IMR-90 (cell line): ENCODE measurements around the gene NPAS3. TPM values are rescaled to one million over a fixed set of nuclear protein-coding genes. Genes with fewer than 3 reads are reported as not detected.

ENCODE experiments used
- ATAC-seq: fragments of 200-7000 bp; cut with Tn5 transposase; 2 replicates; pipeline ENCODE4 v1.9.1; 2020; ENCODE audit warnings: low read depth, mild to moderate bottlenecking, moderate library complexity
- BruUV-seq: library from RNA; stranded (reverse); fragments of 400-500 nt; replicated peaks from 2 replicates; lab custom pipeline; 2021; lab: Mats Ljungman, UMichigan
- CTCF ChIA-PET: fragments of 300-600 bp; formaldehyde crosslinking; extraction: SDS; loops from one replicate; lab custom pipeline; 2021; ENCODE audit warnings: antibody characterized with exemption; lab: Yijun Ruan, JAX
- POLR2A ChIA-PET: fragments of 300-600 bp; sonication (Branson Sonifier 250); formaldehyde crosslinking; loops from one replicate; lab custom pipeline; 2022; ENCODE audit warnings: antibody characterized with exemption; ENCODE audit not compliant: unreplicated experiment; lab: Charles Lee
- DNase-seq: peaks from one replicate; pipeline ENCODE4 v3.0.0; 2013
- H2AFZ ChIP-seq: replicated peaks from 2 replicates; pipeline ENCODE3; 2013; ENCODE audit warnings: low read length, mild to moderate bottlenecking; ENCODE audit not compliant: poor library complexity
- H2AK5ac ChIP-seq: 2 replicates; pipeline ENCODE4 v1.6.1; 2013; ENCODE audit warnings: low read depth, low read length, inconsistent platforms
- H2AK9ac ChIP-seq: replicated peaks from 2 replicates; pipeline ENCODE3; 2013; ENCODE audit warnings: mild to moderate bottlenecking, low read depth, low read length, moderate library complexity; ENCODE audit not compliant: poor library complexity
- H2BK120ac ChIP-seq: 2 replicates; pipeline ENCODE4 v1.6.1; 2013; ENCODE audit warnings: low read depth, low read length, inconsistent platforms
- H2BK15ac ChIP-seq: 3 replicates; pipeline ENCODE4 v1.6.1; 2013; ENCODE audit warnings: low read depth, low read length, inconsistent platforms
- H2BK20ac ChIP-seq: 2 replicates; pipeline ENCODE4 v1.6.1; 2013; ENCODE audit warnings: low read depth, mild to moderate bottlenecking, inconsistent platforms, low read length, moderate library complexity
- H2BK5ac ChIP-seq: 2 replicates; pipeline ENCODE4 v1.6.1; 2013; ENCODE audit warnings: mild to moderate bottlenecking, low read depth, low read length, inconsistent platforms; ENCODE audit not compliant: poor library complexity, severe bottlenecking
- H3K14ac ChIP-seq: replicated peaks from 2 replicates; pipeline ENCODE4 v1.6.1; 2013; ENCODE audit warnings: low read depth, low read length, inconsistent platforms
- H3K18ac ChIP-seq: 2 replicates; pipeline ENCODE4 v1.6.1; 2013; ENCODE audit warnings: low read depth, low read length, control low read depth
- H3K23ac ChIP-seq: 2 replicates; pipeline ENCODE4 v1.6.1; 2013; ENCODE audit warnings: low read depth, low read length, inconsistent platforms
- H3K27ac ChIP-seq: 2 replicates; pipeline ENCODE4 v1.5.1; 2013; ENCODE audit warnings: mild to moderate bottlenecking, control low read depth, low read length; ENCODE audit not compliant: insufficient read depth
- H3K27me3 ChIP-seq: 2 replicates; pipeline ENCODE4 v1.6.1; 2013; ENCODE audit warnings: low read length; ENCODE audit not compliant: control insufficient read depth, insufficient read depth
- H3K36me3 ChIP-seq: 2 replicates; pipeline ENCODE4 v1.6.1; 2013; ENCODE audit warnings: low read length, mixed read lengths; ENCODE audit not compliant: control insufficient read depth, insufficient read depth
- H3K4ac ChIP-seq: 2 replicates; pipeline ENCODE4 v1.6.1; 2013; ENCODE audit warnings: low read depth, low read length, inconsistent platforms
- H3K4me1 ChIP-seq: 2 replicates; pipeline ENCODE4 v1.6.1; 2013; ENCODE audit warnings: low read length, mixed read lengths; ENCODE audit not compliant: control insufficient read depth, insufficient read depth
- H3K4me2 ChIP-seq: 2 replicates; pipeline ENCODE4 v1.6.1; 2013; ENCODE audit warnings: low read depth, mild to moderate bottlenecking, control low read depth, low read length, moderate library complexity
- H3K4me3 ChIP-seq: 2 replicates; pipeline ENCODE4 v1.5.1; 2013; ENCODE audit warnings: low read depth, mild to moderate bottlenecking, control low read depth, low read length, moderate library complexity; ENCODE audit not compliant: insufficient read depth
- H3K56ac ChIP-seq: 2 replicates; pipeline ENCODE4 v1.6.1; 2013; ENCODE audit warnings: low read length, inconsistent platforms; ENCODE audit not compliant: insufficient read depth; ENCODE audit errors: extremely low read depth
- H3K79me1 ChIP-seq, 2 experiments: 2 replicates each; pipeline ENCODE4 v1.6.1; 2013; ENCODE audit warnings: low read length in 2 of 2, inconsistent platforms in 1 of 2, low read depth in 1 of 2
- H3K9ac ChIP-seq: 2 replicates; pipeline ENCODE4 v1.6.1; 2013; ENCODE audit warnings: low read depth, low read length, control low read depth
- H3K9me1 ChIP-seq: 2 replicates; pipeline ENCODE4 v1.6.1; 2013; ENCODE audit warnings: low read length, inconsistent platforms; ENCODE audit not compliant: insufficient read depth
- H3K9me3 ChIP-seq: 2 replicates; pipeline ENCODE4 v1.6.1; 2013; ENCODE audit warnings: low read length; ENCODE audit not compliant: control insufficient read depth, insufficient read depth
- H4K20me1 ChIP-seq: 2 replicates; pipeline ENCODE4 v1.6.1; 2013; ENCODE audit warnings: low read length, inconsistent platforms; ENCODE audit not compliant: insufficient read depth
- H4K5ac ChIP-seq: 2 replicates; pipeline ENCODE4 v1.6.1; 2013; ENCODE audit warnings: mild to moderate bottlenecking, low read depth, low read length, control low read depth
- H4K8ac ChIP-seq, 2 experiments: 2 replicates each; pipeline ENCODE4 v1.6.1; 2013; ENCODE audit warnings: low read depth in 2 of 2, low read length in 2 of 2, control low read depth in 1 of 2, inconsistent platforms in 1 of 2
- H4K91ac ChIP-seq: 2 replicates; pipeline ENCODE4 v1.6.1; 2013; ENCODE audit warnings: low read depth, low read length, inconsistent platforms; ENCODE audit not compliant: insufficient read depth
- BHLHE40 ChIP-seq: fragments of 150-350 bp; IDR thresholded peaks from 2 replicates; pipeline ENCODE4 v1.6.1; 2016; ENCODE audit warnings: mild to moderate bottlenecking, low read depth, low read length
- CEBPB ChIP-seq: IDR thresholded peaks from 2 replicates; pipeline ENCODE4 v1.6.1; 2012; ENCODE audit warnings: low read depth, low read length, improper control_type of control experiment
- CHD1 ChIP-seq: IDR thresholded peaks from 2 replicates; pipeline ENCODE4 v1.6.1; 2012; ENCODE audit warnings: low read depth, low read length, improper control_type of control experiment
- CTCF ChIP-seq: conservative IDR thresholded peaks from 2 replicates; pipeline ENCODE4 v1.5.1; 2012; ENCODE audit warnings: mild to moderate bottlenecking, low read depth, low read length, improper control_type of control experiment
- ELK1 ChIP-seq: fragments of 150-350 bp; IDR thresholded peaks from 2 replicates; pipeline ENCODE4 v1.6.1; 2016; ENCODE audit warnings: low read depth, mild to moderate bottlenecking, low read length, moderate library complexity, borderline replicate concordance
- FOS ChIP-seq: fragments of 150-350 bp; IDR thresholded peaks from 2 replicates; pipeline ENCODE4 v1.6.1; 2016; ENCODE audit warnings: low read depth, low read length
- MAFK ChIP-seq: IDR thresholded peaks from 2 replicates; pipeline ENCODE4 v1.6.1; 2012; ENCODE audit warnings: low read depth, low read length, improper control_type of control experiment
- MAZ ChIP-seq: IDR thresholded peaks from 2 replicates; pipeline ENCODE4 v1.6.1; 2012; ENCODE audit warnings: low read depth, mild to moderate bottlenecking, low read length, improper control_type of control experiment, moderate library complexity, borderline replicate concordance
- MXI1 ChIP-seq: IDR thresholded peaks from 2 replicates; pipeline ENCODE4 v1.6.1; 2012; ENCODE audit warnings: low read depth, mild to moderate bottlenecking, low read length, moderate library complexity, borderline replicate concordance
- NFE2L2 ChIP-seq: fragments of 150-350 bp; IDR thresholded peaks from 2 replicates; pipeline ENCODE4 v1.6.1; 2016; ENCODE audit warnings: low read depth, mild to moderate bottlenecking, low read length
- POLR2A ChIP-seq: IDR thresholded peaks from 2 replicates; pipeline ENCODE4 v1.6.1; 2012; ENCODE audit warnings: mild to moderate bottlenecking, low read depth, low read length
- RAD21 ChIP-seq: IDR thresholded peaks from 2 replicates; pipeline ENCODE4 v1.6.1; 2012; ENCODE audit warnings: low read length, improper control_type of control experiment
- RCOR1 ChIP-seq: IDR thresholded peaks from 2 replicates; pipeline ENCODE4 v1.6.1; 2012; ENCODE audit warnings: mild to moderate bottlenecking, low read length, improper control_type of control experiment; ENCODE audit not compliant: insufficient replicate concordance
- RFX5 ChIP-seq: IDR thresholded peaks from 2 replicates; pipeline ENCODE4 v1.8.0; 2012; ENCODE audit warnings: low read depth, mild to moderate bottlenecking, low read length, moderate library complexity
- SMC3 ChIP-seq: fragments of 150-350 bp; IDR thresholded peaks from 2 replicates; pipeline ENCODE4 v1.6.1; 2016; ENCODE audit warnings: low read depth, mild to moderate bottlenecking, antibody characterized with exemption, low read length, moderate library complexity
- USF2 ChIP-seq: fragments of 150-350 bp; IDR thresholded peaks from 2 replicates; pipeline ENCODE4 v1.6.1; 2017; ENCODE audit warnings: mild to moderate bottlenecking, antibody characterized with exemption, low read length, low read depth
- WGBS, 2 experiments: methylation state at CpG; one replicate each; pipeline versions ENCODE4 v1.1.5 to v1.1.7; 2013; ENCODE audit warnings: missing lambda C conversion rate in 2 of 2; ENCODE audit not compliant: insufficient read length in 1 of 2; ENCODE audit errors: extremely low coverage in 2 of 2; 5-methylcytosine and 5-hydroxymethylcytosine counted together
- dilution Hi-C: fragments of 300-500 bp; cut with HindIII; formaldehyde crosslinking; loops from one replicate; pipeline ENCODE4 v1.14.3; 2018; ENCODE audit warnings: low sequenced_read_pairs; ENCODE audit not compliant: unreplicated experiment
- in situ Hi-C: fragments of 300-500 bp; cut with MboI; formaldehyde crosslinking; loops from 3 replicates; pipeline ENCODE4 v1.14.3; 2019; ENCODE audit warnings: low sequenced_read_pairs, inconsistent platforms, mixed read lengths
- intact Hi-C: fragments of 100-400 bp; cut with micrococcal nuclease; formaldehyde crosslinking; loops from 2 replicates; pipeline ENCODE4 v1.10.0; 2022
- polyA plus RNA-seq, 3 experiments: library from polyadenylated mRNA; depleted of rRNA; stranded (reverse); fragments of >200 nt; gene quantifications; 2 replicates each; pipeline ENCODE4 v1.2.3, GENCODE V29; 2012; ENCODE audit warnings: low replicate concordance in 1 of 3
- total RNA-seq: library from RNA; depleted of rRNA; stranded (reverse); fragments of >200 nt; gene quantifications from 2 replicates; pipeline ENCODE4 v1.2.3, GENCODE V29; 2012

NPAS3 gene
- total and polyA plus RNA-seq, 2 of the 4 experiments (the other 2 are of a cell fraction): not detected

GRCh38 chr14:33406766-33407165 lies 468.1 kb downstream of the NPAS3 start:
- no peak overlapping the region for H2AK5ac ChIP-seq
- no peaks in the 10 kb centered on the region for H3K27me3 ChIP-seq
- WGBS, 2 experiments: 80% methylated on average over 1 of the region's 2 CpGs; no CpG with 5 or more reads in 1 of the 2 experiments
- H2BK120ac ChIP-seq: no peak overlapping the region
- H4K8ac ChIP-seq: no peak overlapping the region
- intact Hi-C loops (no loop called here), dilution Hi-C loops (no loop called here), in situ Hi-C loops (no loop called here)
- ChIA-PET POLR2A (no interaction called here), CTCF (no interaction called here)
- no peak overlapping the region for H2AFZ ChIP-seq
- BruUV-seq: no TSS peak
- H3K36me3 ChIP-seq: no peaks in the 10 kb centered on the region
- no peak overlapping the region for H4K91ac ChIP-seq
- no peak overlapping the region for H2BK5ac ChIP-seq
- no peaks in the 10 kb centered on the region for H4K20me1 ChIP-seq
- no peaks in the 10 kb centered on the region for H3K4me1 ChIP-seq
- H2BK20ac ChIP-seq: no peak overlapping the region
- H3K9me1 ChIP-seq: no peaks in the 10 kb centered on the region
- no peak for TF ChIP-seq RFX5
- no peak for TF ChIP-seq FOS
- TF ChIP-seq CTCF: no peak
- TF ChIP-seq RCOR1: no peak
- TF ChIP-seq MXI1: no peak
- TF ChIP-seq MAFK: no peak
- TF ChIP-seq SMC3: no peak
- no peak for TF ChIP-seq BHLHE40
- TF ChIP-seq POLR2A: no peak
- TF ChIP-seq USF2: no peak
- no peak for TF ChIP-seq ELK1
- TF ChIP-seq CEBPB: no peak
- TF ChIP-seq MAZ: no peak
- no peak for TF ChIP-seq RAD21
- no peak for TF ChIP-seq NFE2L2
- TF ChIP-seq CHD1: no peak
- H3K18ac ChIP-seq: no peak overlapping the region
- no peak overlapping the region for H3K4ac ChIP-seq
- no peak overlapping the region for H2AK9ac ChIP-seq
- no peak overlapping the region for H3K9ac ChIP-seq
- no peak overlapping the region for H3K14ac ChIP-seq
- H4K5ac ChIP-seq: no peak overlapping the region
- H3K9me3 ChIP-seq: no peaks in the 10 kb centered on the region
- H3K27ac ChIP-seq: no peak overlapping the region
- no peaks in the 10 kb centered on the region for H3K79me1 ChIP-seq
- H3K23ac ChIP-seq: no peak overlapping the region
- H2BK15ac ChIP-seq: no peak overlapping the region
- H3K4me2 ChIP-seq: no peak overlapping the region
- H3K56ac ChIP-seq: no peak overlapping the region
- ATAC-seq: no peak
- no peak for DNase-seq
- H3K4me3 ChIP-seq: no peak overlapping the region
